ENCODE results near the gene SDK1.

SDK1 gene

GRCh38 chr7:4162884-4163564 lies 862.0 kb downstream of the SDK1 start:
- no peak overlapping the region for H3K27ac ChIP-seq
- TF ChIP-seq ZFX (IDR thresholded peaks at IDR 0.05): no peak
- no peak for TF ChIP-seq CTCF (conservative IDR thresholded peaks at IDR 0.05)

GRCh38 chr7:4163565-4164203 lies 862.6 kb downstream of the SDK1 start:
- TF ChIP-seq CTCF (conservative IDR thresholded peaks at IDR 0.05): no peak
- no peak for TF ChIP-seq ZFX (IDR thresholded peaks at IDR 0.05)
- H3K27ac ChIP-seq: no peak overlapping the region

- H3K27ac ChIP-seq: no peak overlapping the region
- TF ChIP-seq ZFX (IDR thresholded peaks at IDR 0.05) (no peak), CTCF (conservative IDR thresholded peaks at IDR 0.05) (no peak)
These were observed 863.5 kb downstream of the SDK1 start for GRCh38 chr7:4164556-4164955.

GRCh38 chr7:4166340-4166739 lies 865.3 kb downstream of the SDK1 start:
- no peak for TF ChIP-seq CTCF (conservative IDR thresholded peaks at IDR 0.05)
- no peak for TF ChIP-seq ZFX (IDR thresholded peaks at IDR 0.05)

DNA sequence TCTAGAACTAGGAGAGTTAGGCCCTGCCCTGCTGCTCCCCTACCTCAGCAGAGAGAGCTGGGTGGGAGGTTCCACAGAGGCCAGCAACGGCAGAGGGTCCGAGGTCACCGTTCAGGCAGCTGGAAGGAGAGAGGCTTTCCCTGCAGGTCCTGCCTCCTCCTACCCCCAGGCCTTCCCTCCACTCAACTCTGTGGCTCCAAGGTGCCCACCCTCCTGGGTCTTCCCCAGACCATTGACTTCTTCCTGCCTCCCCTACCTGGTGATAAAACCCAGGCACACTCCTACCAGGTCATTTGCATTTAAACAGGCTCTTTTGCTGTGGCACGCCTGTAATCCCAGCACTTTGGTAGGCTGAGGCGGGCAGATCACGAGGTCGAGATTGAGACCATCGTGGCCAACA lies 865.8 kb downstream of the SDK1 start:
- TF ChIP-seq ZFX (IDR thresholded peaks at IDR 0.05) (no peak), CTCF (conservative IDR thresholded peaks at IDR 0.05) (no peak)
- H3K27ac ChIP-seq: no peak overlapping the region

More at GRCh38 chr7:4166340-4166739, 865.3 kb downstream of the SDK1 start:
- no peak overlapping the region for H3K27ac ChIP-seq

DNA sequence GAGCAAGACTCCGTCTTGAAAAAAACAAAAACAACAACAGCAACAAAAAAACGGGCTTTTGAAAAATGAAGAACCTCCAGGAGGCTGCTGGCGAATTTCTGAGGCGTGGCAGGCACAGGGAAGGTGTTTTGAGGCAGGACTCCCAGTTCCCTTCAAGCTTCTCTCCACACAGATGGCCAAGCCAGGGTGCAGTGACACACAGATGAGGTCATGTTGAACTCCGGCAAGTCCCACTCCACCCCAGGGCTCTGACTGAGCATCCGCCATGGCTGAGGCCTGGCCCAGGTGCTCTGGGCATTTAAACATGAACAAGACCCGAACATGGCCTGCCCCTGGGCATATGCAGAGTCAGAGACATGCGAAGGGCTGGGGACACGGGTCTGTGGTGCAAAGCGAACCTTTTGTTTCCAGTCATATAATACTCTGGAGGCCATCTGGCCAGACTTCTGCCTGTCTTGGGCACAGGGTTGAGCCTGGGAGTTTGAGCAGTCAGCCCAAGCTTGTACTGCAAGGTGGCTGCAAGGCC lies 866.4 kb downstream of the SDK1 start:
- no peak for TF ChIP-seq ZFX (IDR thresholded peaks at IDR 0.05)
- no peak for TF ChIP-seq CTCF (conservative IDR thresholded peaks at IDR 0.05)
- no peak overlapping the region for H3K27ac ChIP-seq

GRCh38 chr7:4168041-4168440 lies 867.0 kb downstream of the SDK1 start:
- no peak overlapping the region for H3K27ac ChIP-seq
- TF ChIP-seq ZFX (IDR thresholded peaks at IDR 0.05) (no peak), CTCF (conservative IDR thresholded peaks at IDR 0.05) (no peak)
